ENCODE measurements around the gene THAP7.

The THAP7 gene

GRCh38 chr22:21030621-21031544 is 29.0 kb upstream of the THAP7 start:
- no peak for DNase-seq

DNA sequence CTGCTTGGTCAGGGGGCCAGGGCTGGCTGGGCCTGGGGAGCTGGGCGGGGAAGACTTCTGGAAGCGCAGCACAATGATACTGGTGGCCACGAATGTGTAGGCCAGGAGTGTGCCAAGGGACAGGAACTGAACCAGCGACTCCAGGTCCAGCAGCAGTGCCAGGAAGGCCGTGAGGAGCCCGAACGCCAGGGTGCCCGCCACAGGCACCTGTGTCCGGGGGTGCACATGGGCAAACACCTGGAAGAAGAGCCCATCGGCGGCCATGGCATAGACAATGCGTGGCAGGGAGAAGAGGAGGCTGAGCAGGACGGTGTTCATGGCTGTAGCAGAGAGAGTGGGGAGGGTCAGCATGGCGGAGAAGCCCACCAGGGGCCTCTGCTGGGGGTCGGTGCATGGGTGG is 28.1 kb upstream of the THAP7 start:
- no peak for DNase-seq

DNA sequence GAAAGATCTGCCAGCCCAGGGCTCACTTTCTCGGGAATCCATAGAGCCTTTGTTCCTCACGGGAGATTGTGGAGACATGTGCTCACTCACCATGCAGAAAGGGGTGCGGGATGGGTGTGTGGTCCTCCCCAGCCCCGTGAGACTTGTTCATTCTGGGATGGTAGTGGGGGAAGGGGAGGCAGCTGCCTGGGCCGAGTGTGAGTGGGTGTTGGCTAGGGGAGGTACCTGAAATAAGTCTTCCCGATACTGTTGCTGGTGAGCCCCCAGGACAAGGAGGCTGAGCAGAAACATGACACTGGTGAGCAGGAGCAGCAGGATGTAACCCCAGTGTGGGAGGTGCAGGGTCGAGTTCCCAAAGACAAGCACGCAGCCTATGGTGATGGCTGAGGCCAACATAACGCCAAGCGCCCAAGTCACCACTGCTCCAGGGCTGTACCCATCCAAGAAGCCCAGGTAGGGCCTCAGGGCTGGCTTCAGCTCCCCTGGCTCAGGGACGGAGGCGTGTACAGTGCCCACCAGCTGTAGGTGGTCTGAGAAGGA is 27.6 kb upstream of the THAP7 start:
- no peak for DNase-seq

DNA sequence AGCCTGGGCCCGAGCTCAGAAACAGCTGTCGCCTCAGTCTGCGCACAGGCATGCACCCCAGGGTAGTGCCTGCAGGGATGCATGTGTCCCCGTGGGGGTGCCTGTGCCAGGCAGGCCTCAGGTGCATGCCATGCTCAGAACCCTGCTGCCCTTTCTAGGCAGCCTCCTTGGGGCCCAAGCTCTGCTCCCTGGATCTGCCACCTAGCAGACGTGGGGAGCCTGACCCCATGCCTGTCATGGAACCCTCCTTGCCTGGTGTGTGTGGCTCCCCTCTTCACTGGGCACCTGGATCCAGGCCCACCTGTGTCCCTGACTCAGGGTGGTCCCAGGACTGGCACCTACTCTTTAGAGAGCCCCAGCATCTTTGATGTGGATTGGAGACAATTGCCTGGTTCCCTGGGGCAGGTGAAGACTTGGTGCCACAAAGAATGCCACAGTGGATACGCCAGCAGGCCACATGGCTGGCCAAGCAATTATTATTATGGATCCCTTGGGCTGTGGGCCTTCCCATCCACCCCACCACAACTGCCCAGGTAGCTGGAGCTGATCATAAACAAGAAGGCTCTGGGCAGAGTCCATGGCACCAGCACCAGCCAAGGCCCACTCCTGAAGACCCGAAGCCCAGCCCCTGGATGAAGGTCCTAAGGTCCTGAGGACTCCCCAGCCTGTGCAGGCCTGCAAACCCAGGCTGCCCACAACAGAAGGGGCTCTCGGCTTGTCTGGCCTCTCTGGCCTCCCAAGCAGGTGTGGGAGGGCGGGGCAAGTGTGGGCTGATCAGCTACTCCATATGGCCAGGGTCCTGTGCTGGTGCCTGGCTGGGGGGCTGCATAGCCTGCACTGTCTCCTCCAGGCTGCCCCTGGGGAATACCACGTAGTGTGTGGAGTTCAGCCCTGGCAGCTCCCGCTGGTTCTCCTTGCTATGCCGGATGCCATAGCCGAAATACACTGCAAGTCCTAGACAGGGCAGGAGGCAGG is 26.6 kb upstream of the THAP7 start:
- no peak for DNase-seq

DNA sequence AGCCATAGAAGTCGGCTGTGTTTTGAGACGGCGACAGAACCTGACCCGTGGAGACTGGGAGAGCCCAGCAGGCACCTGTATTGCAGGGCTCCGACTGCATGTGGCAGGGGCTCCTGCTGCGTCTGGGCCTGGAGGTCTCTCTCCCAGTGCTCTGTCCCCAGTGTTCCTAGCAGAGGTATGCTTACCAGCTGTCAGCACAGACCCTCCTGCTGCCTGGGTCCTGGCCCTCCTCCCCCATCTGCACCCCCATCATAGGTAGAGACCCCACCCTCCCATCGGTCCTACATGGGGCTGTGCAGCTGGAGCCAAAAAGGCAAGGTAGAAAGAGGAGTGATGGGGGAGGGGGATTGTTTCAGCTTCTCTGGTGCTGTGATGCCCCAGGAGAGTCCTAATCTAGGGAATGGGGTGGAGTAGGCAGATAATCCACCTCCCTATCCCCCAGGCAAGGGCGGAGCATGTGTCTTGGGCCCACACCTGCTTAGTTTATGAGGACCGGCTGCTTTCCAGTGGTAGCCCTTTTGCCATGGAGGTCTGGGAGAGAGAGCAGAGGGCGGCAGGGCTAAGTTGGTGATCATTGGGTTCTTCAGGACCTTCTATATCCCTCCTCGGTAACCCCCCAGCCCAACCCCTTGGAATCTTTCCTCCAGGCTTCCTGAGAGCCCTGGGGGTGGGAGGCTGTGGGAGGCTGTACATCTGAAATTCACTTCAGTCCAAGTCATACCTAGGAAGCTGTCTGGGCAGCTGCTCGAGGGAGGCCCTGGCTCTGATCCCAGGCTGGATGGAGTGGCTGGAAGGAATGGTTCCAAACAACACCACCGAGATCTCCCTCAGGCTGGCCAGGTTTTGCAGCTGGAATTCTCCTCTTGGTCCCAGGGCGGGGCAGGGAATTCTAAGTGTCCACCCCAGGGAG is 25.1 kb upstream of the THAP7 start:
- DNase-seq: no peak

DNA sequence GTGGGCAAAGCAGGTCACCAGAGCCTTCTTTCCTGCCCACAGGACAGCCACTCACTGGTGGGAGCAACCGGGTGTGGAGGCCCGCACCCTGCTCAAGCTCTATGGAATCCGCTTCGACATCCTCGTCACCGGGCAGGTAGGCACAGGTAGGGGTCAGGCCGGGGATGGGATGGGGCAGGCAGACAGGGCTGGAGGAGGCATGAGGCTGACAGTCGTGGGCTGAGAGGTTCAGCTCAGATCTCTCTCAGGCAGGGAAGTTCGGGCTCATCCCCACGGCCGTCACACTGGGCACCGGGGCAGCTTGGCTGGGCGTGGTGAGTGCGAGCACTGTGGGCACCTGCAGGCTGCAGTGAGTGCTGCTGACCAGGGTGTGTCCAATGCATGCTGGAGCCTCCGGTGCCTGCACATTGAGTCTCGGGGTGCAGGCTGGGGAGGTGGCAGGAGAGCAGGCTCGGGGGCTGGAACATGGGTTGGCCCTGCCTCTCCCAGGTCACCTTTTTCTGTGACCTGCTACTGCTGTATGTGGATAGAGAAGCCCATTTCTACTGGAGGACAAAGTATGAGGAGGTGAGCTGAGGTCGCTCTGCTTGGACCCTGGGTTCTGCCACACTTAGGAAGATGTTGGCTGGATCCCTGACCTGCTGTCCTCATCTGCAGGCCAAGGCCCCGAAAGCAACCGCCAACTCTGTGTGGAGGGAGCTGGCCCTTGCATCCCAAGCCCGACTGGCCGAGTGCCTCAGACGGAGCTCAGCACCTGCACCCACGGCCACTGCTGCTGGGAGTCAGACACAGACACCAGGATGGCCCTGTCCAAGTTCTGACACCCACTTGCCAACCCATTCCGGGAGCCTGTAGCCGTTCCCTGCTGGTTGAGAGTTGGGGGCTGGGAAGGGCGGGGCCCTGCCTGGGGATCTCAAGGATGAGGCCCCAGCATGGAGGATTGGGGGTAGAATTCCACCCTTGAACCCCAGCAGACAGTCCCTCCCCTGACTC is 24.1 kb upstream of the THAP7 start:
- no peak for DNase-seq

GRCh38 chr22:21025266-21025665 is 23.3 kb upstream of the THAP7 start:
- DNase-seq: peak; percentile 28

- DNase-seq: no peak
These were observed 21.2 kb upstream of the THAP7 start for GRCh38 chr22:21022955-21023614.

- DNase-seq: no peak
These were observed 20.6 kb upstream of the THAP7 start for GRCh38 chr22:21022507-21022906.

GRCh38 chr22:21020802-21021429 is 19.0 kb upstream of the THAP7 start:
- no peak for DNase-seq

DNA sequence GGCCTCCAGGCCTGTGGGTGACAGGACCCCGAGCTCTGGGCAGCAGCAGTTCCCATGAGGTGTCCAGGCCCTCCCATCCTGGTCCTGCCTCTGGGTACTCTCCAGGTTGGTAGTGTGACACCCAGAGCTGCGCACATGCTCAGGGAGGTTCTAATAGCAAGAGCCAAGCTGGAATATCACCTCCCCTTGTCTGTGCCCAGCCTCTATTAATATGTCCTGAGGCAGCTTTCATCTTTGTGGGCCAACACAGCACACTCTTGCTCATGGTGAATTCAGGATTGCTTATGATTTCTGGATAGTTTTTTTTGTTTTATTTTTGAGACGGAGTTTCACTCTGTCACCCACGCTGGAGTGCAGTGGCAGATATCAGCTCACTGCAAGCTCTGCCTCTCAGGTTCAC is 16.4 kb upstream of the THAP7 start:
- DNase-seq: no peak

DNA sequence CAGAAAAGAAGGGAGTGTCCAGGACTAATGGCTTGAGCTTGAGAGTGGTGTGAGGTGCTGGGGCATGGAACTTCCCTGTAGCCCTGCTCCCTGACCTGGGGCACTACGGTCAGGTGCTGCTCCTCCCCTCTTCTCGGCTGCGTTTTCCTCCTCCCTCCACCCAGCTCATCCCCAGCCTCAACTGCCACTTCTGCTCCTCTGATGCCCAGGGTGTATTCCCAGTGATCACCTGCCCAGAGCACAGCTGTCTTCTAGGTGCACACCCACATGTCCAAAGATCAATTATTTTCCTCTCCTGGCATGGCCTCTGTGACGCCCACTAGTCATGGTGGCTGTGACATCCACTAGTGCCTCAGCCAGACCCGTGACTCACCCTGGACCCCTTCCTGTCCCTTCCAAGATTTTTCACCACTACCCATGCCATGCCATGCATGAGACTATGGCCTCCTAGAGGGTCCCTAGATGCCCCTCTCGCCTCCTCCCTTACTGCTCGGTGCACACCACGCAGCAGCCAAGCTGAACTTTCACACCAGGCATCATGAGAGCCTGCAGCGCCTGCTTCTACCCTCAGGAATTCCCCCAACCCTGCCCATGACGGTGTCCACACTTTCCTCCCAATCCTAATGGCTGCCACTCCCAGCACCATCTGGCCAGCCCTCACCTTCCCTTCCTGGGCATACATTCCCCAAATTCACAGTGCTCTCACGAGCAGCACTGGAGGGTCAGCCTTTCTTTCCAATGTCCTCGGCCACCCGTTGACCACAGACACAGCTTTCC is 14.9 kb upstream of the THAP7 start:
- DNase-seq: no peak

DNA sequence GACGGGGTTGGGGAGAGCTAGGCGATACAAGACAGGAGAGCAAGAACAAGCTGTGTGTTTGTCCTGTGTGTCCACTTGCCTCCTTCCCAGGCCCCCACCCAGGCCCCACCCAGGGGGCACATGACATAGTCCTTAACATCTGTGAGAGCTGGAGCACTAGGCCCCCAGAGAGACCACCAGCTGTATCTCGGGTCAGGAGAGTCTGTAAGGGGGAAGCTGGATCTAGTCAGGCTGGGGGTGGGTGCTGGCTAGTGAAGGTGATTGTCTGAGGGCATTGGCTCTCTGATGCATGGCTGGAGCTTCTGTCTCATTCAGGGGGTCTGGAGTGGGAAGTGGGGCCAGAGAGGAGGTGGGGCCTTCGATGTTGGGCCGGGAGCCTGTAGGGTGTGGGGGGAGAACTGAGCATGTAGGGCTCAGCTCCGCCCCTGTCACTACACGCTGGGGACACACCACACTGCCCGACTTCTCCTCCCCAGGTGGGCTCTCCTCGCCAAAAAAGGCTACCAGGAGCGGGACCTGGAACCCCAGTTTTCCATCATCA is 13.6 kb upstream of the THAP7 start:
- DNase-seq: no peak

DNA sequence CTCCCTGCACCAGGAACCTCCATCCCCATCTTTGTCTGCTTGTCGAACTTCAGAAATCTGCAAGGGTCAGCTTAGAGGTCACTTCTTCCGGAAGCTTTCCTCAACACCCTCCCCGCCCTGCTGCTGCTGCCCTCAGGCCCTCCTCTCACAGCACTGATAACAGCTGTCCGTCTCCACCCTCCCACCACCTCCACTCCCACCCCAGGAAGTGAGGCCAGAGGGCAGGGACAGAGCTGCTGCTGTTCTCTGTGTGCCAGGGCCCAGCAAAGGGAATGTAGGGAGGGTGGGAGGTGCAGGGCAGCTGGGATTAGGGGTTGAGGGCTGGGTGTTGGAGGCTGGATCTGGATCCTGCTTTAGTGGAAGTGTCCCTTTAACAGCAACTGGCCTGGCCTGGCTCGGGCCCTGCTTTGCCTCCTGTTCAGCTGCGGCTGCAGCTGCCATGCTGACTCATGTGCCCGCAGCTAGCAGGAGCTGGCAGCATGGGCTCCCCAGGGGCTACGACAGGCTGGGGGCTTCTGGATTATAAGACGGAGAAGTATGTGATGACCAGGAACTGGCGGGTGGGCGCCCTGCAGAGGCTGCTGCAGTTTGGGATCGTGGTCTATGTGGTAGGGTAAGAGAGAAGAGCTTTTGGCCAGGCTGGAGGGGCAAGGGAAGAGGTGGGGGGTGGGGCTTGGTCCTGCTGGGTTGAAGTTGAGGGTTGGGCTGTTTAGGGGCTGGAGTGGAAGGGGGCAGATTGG is 13.0 kb upstream of the THAP7 start, which contains the start of gene P2RX6:
Gene P2RX6 (plus strand): TSS at position 440 of the 740 bp plus-strand sequence. CDS start 10 bp downstream, at position 450.
- no peak for DNase-seq

DNA sequence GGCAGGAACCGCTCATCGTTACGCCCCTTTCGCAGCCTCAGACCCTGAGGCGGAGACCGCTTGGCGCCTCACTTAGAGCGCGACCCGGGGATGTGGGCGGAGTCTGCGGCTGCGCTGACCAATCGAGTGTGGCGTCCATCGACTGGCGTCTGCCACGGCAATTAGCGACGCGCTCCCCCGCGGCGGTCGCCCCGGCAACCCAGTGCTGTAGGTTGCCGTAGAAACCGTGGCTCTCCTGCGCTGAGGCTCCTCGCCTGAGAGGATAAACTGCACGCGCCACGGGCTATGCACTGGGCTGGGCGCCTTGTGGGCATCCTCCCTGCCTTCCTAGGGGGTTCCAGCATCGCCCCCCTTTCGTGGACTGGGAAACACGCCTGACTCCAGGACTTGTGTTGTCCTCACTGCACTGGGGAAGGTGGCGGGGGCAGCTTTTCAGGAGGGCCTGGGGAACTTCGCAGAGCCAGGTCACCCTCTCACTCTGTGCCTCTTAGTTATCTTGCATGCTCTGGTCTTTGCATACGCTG is 12.3 kb upstream of the THAP7 start:
- DNase-seq: peak; percentile 85

DNA sequence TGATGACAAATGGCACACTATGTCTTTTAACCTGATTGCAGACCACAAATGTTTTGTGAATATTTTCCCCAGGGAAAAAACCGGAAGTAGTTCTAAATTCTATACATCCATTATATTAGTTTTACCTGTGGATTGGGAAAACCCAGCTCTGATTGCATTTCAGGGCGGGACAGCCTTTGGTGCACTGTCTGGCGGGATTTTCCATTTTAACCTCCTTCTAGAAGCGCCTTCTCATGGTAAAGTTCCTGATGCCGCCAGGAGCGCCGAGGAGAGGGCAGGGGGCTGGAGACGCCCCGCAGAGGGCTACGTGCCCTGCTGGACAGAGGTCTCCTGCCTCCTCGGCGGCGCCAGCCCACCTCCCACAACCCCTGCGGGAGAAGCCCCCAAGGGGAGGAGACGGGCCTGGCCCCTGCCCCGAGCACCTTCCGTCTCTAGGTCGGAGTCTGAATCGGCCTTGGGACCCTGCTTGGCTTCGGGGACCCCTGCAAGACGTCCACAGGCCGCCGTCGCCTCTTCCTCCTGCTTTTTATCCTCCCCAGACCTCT is 11.8 kb upstream of the THAP7 start:
- DNase-seq: no peak
